Measurements from ENCODE around the gene CSGALNACT2. TPM values are rescaled to one million over a fixed set of nuclear protein-coding genes. Genes with fewer than 3 reads are reported as not detected.

Gene CSGALNACT2
- total and polyA plus RNA-seq, 2 experiments from 2014 or later: 7.7 to 13.9 TPM

- no peaks in the 10 kb centered on the region for H3K79me2 ChIP-seq
- WGBS (ENCODE audit: low lambda C conversion rate, missing lambda C conversion rate): 90% methylated on average over 29 of the region's 31 CpGs
- no peaks in the 10 kb centered on the region for H3K4me1 ChIP-seq (ENCODE audit: insufficient read depth)
- no peaks in the 10 kb centered on the region for H3K36me3 ChIP-seq (replicated peaks; ENCODE audit: insufficient read depth, low read depth)
- H3K9me2 ChIP-seq (replicated peaks; ENCODE audit: insufficient read depth): no peaks in the 10 kb centered on the region
- no peak overlapping the region for H3K4me2 ChIP-seq
- no peak for DNase-seq (ENCODE audit: low spot score)
- no peaks in the 10 kb centered on the region for H3K27me3 ChIP-seq
- no peaks in the 10 kb centered on the region for H3K9me3 ChIP-seq (ENCODE audit: low read depth)
- TF ChIP-seq CTCF (IDR thresholded peaks at IDR 0.05; ENCODE audit: poor library complexity): no peak
- TF ChIP-seq EZH2 (IDR thresholded peaks at IDR 0.05; ENCODE audit: borderline replicate concordance): no peak
- TF ChIP-seq EZH2phosphoT487 (IDR thresholded peaks at IDR 0.05; ENCODE audit: low read depth, severe bottlenecking, unreplicated experiment): no peak
- no peak overlapping the region for H3K27ac ChIP-seq
- no peak overlapping the region for H3K4me3 ChIP-seq
- no peaks in the 10 kb centered on the region for H4K20me1 ChIP-seq (ENCODE audit: insufficient read depth, poor library complexity, severe bottlenecking)
- H2AFZ ChIP-seq: no peak overlapping the region
Observed at GRCh38 chr10:43119416-43120115, 18.7 kb upstream of the CSGALNACT2 start.

- Histone ChIP-seq H3K9me3 (ENCODE audit: low read depth) (no peaks in the 10 kb centered on the region), H3K36me3 (replicated peaks; ENCODE audit: insufficient read depth, low read depth) (no peaks in the 10 kb centered on the region), H3K9me2 (replicated peaks; ENCODE audit: insufficient read depth) (no peaks in the 10 kb centered on the region), H3K79me2 (no peaks in the 10 kb centered on the region), H3K27me3 (no peaks in the 10 kb centered on the region), H3K27ac (no peak overlapping the region), H2AFZ (no peak overlapping the region), H4K20me1 (ENCODE audit: insufficient read depth, poor library complexity, severe bottlenecking) (no peaks in the 10 kb centered on the region), H3K4me3 (no peak overlapping the region), H3K4me1 (ENCODE audit: insufficient read depth) (no peaks in the 10 kb centered on the region), H3K4me2 (no peak overlapping the region)
- TF ChIP-seq EZH2phosphoT487 (IDR thresholded peaks at IDR 0.05; ENCODE audit: low read depth, severe bottlenecking, unreplicated experiment): no peak
- no peak for TF ChIP-seq CTCF (IDR thresholded peaks at IDR 0.05; ENCODE audit: poor library complexity)
- TF ChIP-seq EZH2 (IDR thresholded peaks at IDR 0.05; ENCODE audit: borderline replicate concordance): no peak
- no peak for DNase-seq (ENCODE audit: low spot score)
- 89% methylated on average over 19 of the region's 19 CpGs for WGBS (ENCODE audit: low lambda C conversion rate, missing lambda C conversion rate)
Observed at GRCh38 chr10:43120116-43120928, 17.9 kb upstream of the CSGALNACT2 start.

DNA sequence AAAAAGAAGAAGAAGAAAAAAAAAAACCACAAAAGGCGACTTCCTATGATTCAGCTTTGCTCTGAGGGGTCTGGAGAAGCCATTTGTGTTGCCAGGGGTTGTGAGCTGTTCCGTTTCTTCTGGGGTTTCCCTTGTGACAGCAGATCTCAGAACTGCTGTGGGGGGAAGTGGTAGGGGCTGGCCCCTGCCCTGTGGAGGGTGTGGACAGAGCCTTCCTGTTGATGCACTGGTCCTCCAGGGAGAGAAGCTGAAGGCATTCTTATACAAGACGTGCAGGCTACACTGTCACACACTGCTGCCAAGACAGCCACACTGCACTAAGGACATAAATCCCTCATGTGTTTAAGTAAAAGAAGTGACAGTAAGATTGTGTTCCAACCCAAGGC, 17.3 kb upstream of the CSGALNACT2 start:
- no peak overlapping the region for H3K27ac ChIP-seq
- H3K27me3 ChIP-seq: no peaks in the 10 kb centered on the region
- H3K4me1 ChIP-seq (ENCODE audit: insufficient read depth): no peaks in the 10 kb centered on the region
- DNase-seq (ENCODE audit: low spot score): no peak
- no peak for TF ChIP-seq EZH2phosphoT487 (IDR thresholded peaks at IDR 0.05; ENCODE audit: low read depth, severe bottlenecking, unreplicated experiment)
- TF ChIP-seq EZH2 (IDR thresholded peaks at IDR 0.05; ENCODE audit: borderline replicate concordance): no peak
- TF ChIP-seq CTCF (IDR thresholded peaks at IDR 0.05; ENCODE audit: poor library complexity): no peak
- H3K9me3 ChIP-seq (ENCODE audit: low read depth): no peaks in the 10 kb centered on the region
- H3K36me3 ChIP-seq (replicated peaks; ENCODE audit: insufficient read depth, low read depth): no peaks in the 10 kb centered on the region
- 80% methylated on average over 3 of the region's 3 CpGs for WGBS (ENCODE audit: low lambda C conversion rate, missing lambda C conversion rate)
- no peaks in the 10 kb centered on the region for H3K79me2 ChIP-seq
- H3K4me3 ChIP-seq: no peak overlapping the region
- no peaks in the 10 kb centered on the region for H3K9me2 ChIP-seq (replicated peaks; ENCODE audit: insufficient read depth)
- H3K4me2 ChIP-seq: no peak overlapping the region
- H4K20me1 ChIP-seq (ENCODE audit: insufficient read depth, poor library complexity, severe bottlenecking): no peaks in the 10 kb centered on the region
- no peak overlapping the region for H2AFZ ChIP-seq
